ENCODE results near the gene XYLT1.

XYLT1 gene

DNA sequence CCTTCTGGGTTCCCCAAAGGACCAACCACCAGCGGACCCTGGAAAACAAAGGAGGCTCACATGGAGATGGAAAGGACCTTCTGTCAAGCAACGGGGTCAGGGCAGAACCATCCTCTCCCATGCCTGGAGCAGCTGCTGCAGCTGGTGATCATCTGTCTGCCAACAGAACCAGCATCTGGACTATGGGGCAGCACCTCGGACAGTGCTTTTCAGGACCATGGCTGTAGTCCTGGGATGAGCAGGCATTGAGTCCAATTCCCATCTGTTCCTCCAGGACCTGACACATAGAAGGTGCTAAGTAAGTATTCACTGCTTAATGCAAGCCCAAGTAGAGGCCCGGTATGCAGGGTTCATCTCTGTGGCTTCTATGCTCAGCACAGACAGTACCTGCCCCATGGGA lies 304.7 kb downstream of the XYLT1 start:
- TF ChIP-seq, protein P1, sequence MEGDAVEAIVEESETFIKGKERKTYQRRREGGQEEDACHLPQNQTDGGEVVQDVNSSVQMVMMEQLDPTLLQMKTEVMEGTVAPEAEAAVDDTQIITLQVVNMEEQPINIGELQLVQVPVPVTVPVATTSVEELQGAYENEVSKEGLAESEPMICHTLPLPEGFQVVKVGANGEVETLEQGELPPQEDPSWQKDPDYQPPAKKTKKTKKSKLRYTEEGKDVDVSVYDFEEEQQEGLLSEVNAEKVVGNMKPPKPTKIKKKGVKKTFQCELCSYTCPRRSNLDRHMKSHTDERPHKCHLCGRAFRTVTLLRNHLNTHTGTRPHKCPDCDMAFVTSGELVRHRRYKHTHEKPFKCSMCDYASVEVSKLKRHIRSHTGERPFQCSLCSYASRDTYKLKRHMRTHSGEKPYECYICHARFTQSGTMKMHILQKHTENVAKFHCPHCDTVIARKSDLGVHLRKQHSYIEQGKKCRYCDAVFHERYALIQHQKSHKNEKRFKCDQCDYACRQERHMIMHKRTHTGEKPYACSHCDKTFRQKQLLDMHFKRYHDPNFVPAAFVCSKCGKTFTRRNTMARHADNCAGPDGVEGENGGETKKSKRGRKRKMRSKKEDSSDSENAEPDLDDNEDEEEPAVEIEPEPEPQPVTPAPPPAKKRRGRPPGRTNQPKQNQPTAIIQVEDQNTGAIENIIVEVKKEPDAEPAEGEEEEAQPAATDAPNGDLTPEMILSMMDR (conservative IDR thresholded peaks at IDR 0.05; ENCODE audit: low read depth, low read length): no peak
- H3K4me3 ChIP-seq (IDR thresholded peaks at IDR 0.05; ENCODE audit: insufficient read depth, low read depth, low read length): no peak overlapping the region
- no peaks in the 10 kb centered on the region for H3K36me3 ChIP-seq (ENCODE audit: insufficient read depth)
- no peaks in the 10 kb centered on the region for H3K27me3 ChIP-seq (ENCODE audit: insufficient read depth, low read depth)
- no peak overlapping the region for H3K4me2 ChIP-seq
- H4K20me1 ChIP-seq (ENCODE audit: insufficient read depth): no peaks in the 10 kb centered on the region
- H3K4me1 ChIP-seq (ENCODE audit: low read depth, poor library complexity, severe bottlenecking): no peaks in the 10 kb centered on the region
- H3K79me2 ChIP-seq (ENCODE audit: insufficient read depth, low read depth): no peaks in the 10 kb centered on the region
- H3K27ac ChIP-seq: no peak overlapping the region
- no peak overlapping the region for H3K9ac ChIP-seq
- H2AFZ ChIP-seq (ENCODE audit: low read depth): no peak overlapping the region

DNA sequence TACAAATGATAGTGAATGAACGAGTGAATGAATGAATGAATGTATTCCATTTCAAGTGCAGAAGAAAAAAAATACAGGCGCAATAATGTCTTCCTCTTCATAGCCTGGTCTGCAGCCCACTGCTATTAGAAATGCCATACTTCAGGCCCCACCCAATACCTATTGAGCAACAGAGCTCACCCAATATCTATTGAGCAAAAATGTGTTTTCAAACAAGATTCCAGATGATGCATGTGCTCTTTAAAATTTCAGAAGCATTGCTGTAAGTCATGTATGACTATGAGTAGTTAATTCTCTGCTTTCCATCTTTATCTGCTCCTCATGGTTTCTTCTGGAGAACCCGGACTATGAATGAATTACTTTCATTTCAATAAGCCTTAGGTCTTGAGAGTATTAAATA lies 308.2 kb downstream of the XYLT1 start:
- H3K36me3 ChIP-seq (ENCODE audit: insufficient read depth): no peaks in the 10 kb centered on the region
- TF ChIP-seq, protein P1 (conservative IDR thresholded peaks at IDR 0.05; ENCODE audit: low read depth, low read length): no peak

DNA sequence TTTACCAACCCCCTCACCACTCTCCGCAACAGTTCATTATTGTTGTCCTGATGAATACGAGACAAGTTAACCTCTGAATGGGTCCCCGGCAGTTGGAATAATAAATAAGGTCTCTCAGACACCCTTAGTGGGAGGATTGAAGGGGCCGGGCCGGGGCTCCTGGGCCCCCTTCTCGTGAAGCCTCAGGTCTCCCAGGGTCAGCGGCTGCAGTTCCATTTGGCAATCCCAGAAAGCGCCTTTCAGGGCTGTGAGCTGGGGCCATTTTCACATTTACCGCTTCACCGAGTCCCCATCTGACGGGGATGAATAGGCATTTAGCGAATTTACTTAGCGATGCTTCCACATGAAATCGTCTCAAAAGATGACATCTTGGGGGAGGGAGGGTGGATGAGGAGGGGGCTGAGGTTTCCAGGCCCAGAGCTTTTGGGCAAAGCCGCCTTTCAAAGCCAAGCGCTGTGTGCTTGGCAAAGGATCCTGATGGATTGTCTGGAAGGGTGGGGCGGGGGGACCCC lies 309.8 kb downstream of the XYLT1 start:
- no peaks in the 10 kb centered on the region for H3K36me3 ChIP-seq (ENCODE audit: insufficient read depth)
- H3K79me2 ChIP-seq (ENCODE audit: insufficient read depth, low read depth): no peaks in the 10 kb centered on the region
- H3K27ac ChIP-seq: no peak overlapping the region
- H3K4me3 ChIP-seq (IDR thresholded peaks at IDR 0.05; ENCODE audit: insufficient read depth, low read depth, low read length): no peak overlapping the region
- no peaks in the 10 kb centered on the region for H4K20me1 ChIP-seq (ENCODE audit: insufficient read depth)
- no peaks in the 10 kb centered on the region for H3K27me3 ChIP-seq (ENCODE audit: insufficient read depth, low read depth)
- no peak overlapping the region for H3K4me2 ChIP-seq
- H3K9ac ChIP-seq: no peak overlapping the region
- no peaks in the 10 kb centered on the region for H3K4me1 ChIP-seq (ENCODE audit: low read depth, poor library complexity, severe bottlenecking)
- no peak overlapping the region for H2AFZ ChIP-seq (ENCODE audit: low read depth)
- TF ChIP-seq, protein P1 (conservative IDR thresholded peaks at IDR 0.05; ENCODE audit: low read depth, low read length): no peak

More for the DNA sequence above, 308.2 kb downstream of the XYLT1 start:
- Histone ChIP-seq H3K4me2 (no peak overlapping the region), H3K27ac (no peak overlapping the region), H3K4me1 (ENCODE audit: low read depth, poor library complexity, severe bottlenecking) (no peaks in the 10 kb centered on the region), H3K79me2 (ENCODE audit: insufficient read depth, low read depth) (no peaks in the 10 kb centered on the region), H2AFZ (ENCODE audit: low read depth) (no peak overlapping the region), H3K4me3 (IDR thresholded peaks at IDR 0.05; ENCODE audit: insufficient read depth, low read depth, low read length) (no peak overlapping the region), H4K20me1 (ENCODE audit: insufficient read depth) (no peaks in the 10 kb centered on the region), H3K9ac (no peak overlapping the region), H3K27me3 (ENCODE audit: insufficient read depth, low read depth) (no peaks in the 10 kb centered on the region)

DNA sequence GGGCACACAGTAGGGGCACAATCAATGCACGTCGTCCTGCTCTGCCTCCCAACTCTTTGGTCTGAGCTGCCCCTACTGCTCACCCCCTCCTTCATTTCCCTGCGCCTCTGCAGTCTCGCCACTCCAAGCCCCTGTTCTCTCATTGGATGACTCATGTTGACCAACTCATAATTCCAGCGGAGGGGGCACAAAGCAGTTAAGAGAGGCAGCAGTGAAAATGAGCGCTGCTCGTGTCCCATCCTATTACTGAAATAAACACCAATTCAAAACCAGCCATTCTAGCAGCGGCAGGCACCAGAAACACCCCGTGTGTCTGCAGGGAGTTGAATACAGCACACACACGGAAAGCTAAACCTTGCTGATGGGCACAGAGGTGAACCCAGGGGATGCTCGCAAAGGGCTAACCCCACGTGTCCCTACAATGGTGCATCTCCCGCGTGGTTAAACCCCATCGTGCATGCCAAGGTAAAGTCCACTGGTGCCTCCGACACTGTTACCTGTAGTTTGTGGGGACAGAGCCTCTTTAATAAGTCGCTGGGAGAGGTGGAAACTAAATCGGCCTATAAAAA lies 310.4 kb downstream of the XYLT1 start:
- Histone ChIP-seq H4K20me1 (ENCODE audit: insufficient read depth) (no peaks in the 10 kb centered on the region), H3K4me3 (IDR thresholded peaks at IDR 0.05; ENCODE audit: insufficient read depth, low read depth, low read length) (no peak overlapping the region), H3K36me3 (ENCODE audit: insufficient read depth) (no peaks in the 10 kb centered on the region), H3K4me1 (ENCODE audit: low read depth, poor library complexity, severe bottlenecking) (no peaks in the 10 kb centered on the region), H3K27ac (no peak overlapping the region), H3K79me2 (ENCODE audit: insufficient read depth, low read depth) (no peaks in the 10 kb centered on the region), H2AFZ (ENCODE audit: low read depth) (no peak overlapping the region), H3K9ac (no peak overlapping the region), H3K4me2 (no peak overlapping the region), H3K27me3 (ENCODE audit: insufficient read depth, low read depth) (no peaks in the 10 kb centered on the region)
- TF ChIP-seq, protein P1 (conservative IDR thresholded peaks at IDR 0.05; ENCODE audit: low read depth, low read length): no peak
